Measurements from ENCODE around the gene IGFBP5. TPM values are rescaled to one million over a fixed set of nuclear protein-coding genes. Genes with fewer than 3 reads are reported as not detected.

The IGFBP5 gene
- total RNA-seq, 1 donor from 2014 or later = 150 TPM

DNA sequence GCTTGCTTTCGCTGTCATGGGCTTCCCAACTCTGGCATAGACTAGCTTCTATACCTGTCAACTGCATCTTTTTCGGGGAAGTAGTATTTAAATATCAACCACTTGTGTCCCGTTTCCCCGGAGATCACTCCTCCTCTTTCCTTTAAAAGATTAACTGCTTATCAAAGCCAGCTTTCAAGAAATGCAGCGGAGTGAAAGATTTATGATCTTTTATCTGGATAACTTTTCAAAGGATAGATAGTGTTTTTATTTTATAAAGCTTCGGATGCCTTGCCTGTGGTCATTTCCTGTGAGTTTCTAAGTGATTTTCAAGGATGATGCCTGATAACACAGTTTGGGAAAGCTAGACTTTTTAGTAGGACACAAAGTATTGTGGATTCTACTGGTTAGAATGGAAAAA lies 2.9 kb upstream of the IGFBP5 start:
- H3K27ac ChIP-seq = no peak overlapping the region
- H3K27me3 Mint-ChIP-seq (ENCODE audit: insufficient read depth, low read depth) = no peaks in the 10 kb centered on the region
- H3K79me2 ChIP-seq (ENCODE audit: low read depth) = peaks cover 17% of the 10 kb centered on the region

DNA sequence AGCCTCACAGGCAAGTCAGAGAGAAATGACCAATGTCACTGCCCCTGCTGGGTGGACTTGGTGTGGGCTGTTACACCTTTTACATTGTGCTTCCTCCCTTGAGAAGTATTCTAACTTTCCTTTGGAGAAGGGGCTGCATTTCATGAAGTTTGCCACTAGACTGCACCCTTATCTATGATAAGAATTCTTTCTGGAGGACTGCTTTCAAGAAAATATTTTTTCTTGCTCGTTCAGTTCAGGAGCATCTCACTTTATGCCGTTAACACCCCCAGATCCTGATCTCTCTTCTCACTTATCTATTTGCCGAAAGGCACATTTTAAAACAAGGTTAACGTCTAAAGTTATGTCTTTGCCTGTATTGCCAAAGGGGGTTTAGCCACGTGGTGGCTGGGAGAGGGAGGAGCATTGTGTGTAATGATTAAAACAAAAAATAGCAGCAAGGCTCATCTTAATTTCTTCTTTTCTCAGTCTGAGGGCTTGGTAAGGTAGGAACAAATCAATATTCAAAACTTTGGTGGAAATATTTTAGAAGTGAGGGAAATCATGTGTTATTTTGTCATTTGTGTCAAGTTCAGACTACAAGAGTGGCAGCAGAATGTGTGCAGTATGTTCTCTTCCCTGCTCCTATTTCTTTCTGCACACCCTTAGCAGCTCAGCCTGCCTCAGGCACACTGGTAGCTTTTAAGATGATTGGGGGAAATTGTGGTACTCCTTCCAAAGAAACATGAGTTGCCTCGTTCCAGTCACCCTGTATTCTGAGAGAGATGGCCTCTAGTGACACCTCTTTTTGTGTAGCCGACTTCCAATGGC lies 1.6 kb upstream of the IGFBP5 start:
- Histone ChIP-seq H3F3A (ENCODE audit: low read depth) (peaks cover 39% of the 10 kb centered on the region), H3K27ac (no peak overlapping the region), H2AFZ (replicated peaks) (no peak overlapping the region), H3K4me1 (peaks cover 33% of the 10 kb centered on the region), H3K27me3 (no peaks in the 10 kb centered on the region), H3K9ac (no peak overlapping the region), H4K20me1 (ENCODE audit: low read depth) (peaks cover 6% of the 10 kb centered on the region), H3K36me3 (no peaks in the 10 kb centered on the region), H3K9me3 (ENCODE audit: low read depth) (no peaks in the 10 kb centered on the region), H3K79me2 (ENCODE audit: low read depth) (peaks cover 26% of the 10 kb centered on the region), H3K4me3 (no peak overlapping the region), H3K4me2 (no peak overlapping the region)
- TF ChIP-seq EZH2 (IDR thresholded peaks at IDR 0.05) = no peak
- TF ChIP-seq, protein P1, sequence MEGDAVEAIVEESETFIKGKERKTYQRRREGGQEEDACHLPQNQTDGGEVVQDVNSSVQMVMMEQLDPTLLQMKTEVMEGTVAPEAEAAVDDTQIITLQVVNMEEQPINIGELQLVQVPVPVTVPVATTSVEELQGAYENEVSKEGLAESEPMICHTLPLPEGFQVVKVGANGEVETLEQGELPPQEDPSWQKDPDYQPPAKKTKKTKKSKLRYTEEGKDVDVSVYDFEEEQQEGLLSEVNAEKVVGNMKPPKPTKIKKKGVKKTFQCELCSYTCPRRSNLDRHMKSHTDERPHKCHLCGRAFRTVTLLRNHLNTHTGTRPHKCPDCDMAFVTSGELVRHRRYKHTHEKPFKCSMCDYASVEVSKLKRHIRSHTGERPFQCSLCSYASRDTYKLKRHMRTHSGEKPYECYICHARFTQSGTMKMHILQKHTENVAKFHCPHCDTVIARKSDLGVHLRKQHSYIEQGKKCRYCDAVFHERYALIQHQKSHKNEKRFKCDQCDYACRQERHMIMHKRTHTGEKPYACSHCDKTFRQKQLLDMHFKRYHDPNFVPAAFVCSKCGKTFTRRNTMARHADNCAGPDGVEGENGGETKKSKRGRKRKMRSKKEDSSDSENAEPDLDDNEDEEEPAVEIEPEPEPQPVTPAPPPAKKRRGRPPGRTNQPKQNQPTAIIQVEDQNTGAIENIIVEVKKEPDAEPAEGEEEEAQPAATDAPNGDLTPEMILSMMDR (IDR thresholded peaks at IDR 0.05) = peak; percentile 50
- Mint-ChIP-seq H3K36me3 (no peaks in the 10 kb centered on the region), H3K9me3 (no peaks in the 10 kb centered on the region), H3K27me3 (ENCODE audit: insufficient read depth, low read depth) (peaks cover 9% of the 10 kb centered on the region), H3K4me3 (no peak overlapping the region), H3K27ac (peak overlapping the region; percentile 51), H3K4me1 (peaks cover 37% of the 10 kb centered on the region)
- peak; percentile 36 for DNase-seq (ENCODE audit: low spot score)

More for the DNA sequence above, 2.9 kb upstream of the IGFBP5 start:
- H2AFZ ChIP-seq (replicated peaks) = no peak overlapping the region
- Mint-ChIP-seq H3K27ac (peak overlapping the region; percentile 11), H3K4me1 (peaks cover 34% of the 10 kb centered on the region), H3K9me3 (no peaks in the 10 kb centered on the region), H3K36me3 (no peaks in the 10 kb centered on the region), H3K4me3 (no peak overlapping the region)
- no peaks in the 10 kb centered on the region for H3K9me3 ChIP-seq (ENCODE audit: low read depth)
- H3K27me3 ChIP-seq = no peaks in the 10 kb centered on the region
- H3K36me3 ChIP-seq = no peaks in the 10 kb centered on the region
- no peak overlapping the region for H3K4me3 ChIP-seq
- H3K4me2 ChIP-seq = no peak overlapping the region
- no peaks in the 10 kb centered on the region for H4K20me1 ChIP-seq (ENCODE audit: low read depth)
- H3F3A ChIP-seq (ENCODE audit: low read depth) = peaks cover 31% of the 10 kb centered on the region
- H3K9ac ChIP-seq = no peak overlapping the region
- TF ChIP-seq, protein P1 (IDR thresholded peaks at IDR 0.05) = no peak
- TF ChIP-seq EZH2phosphoT487 (IDR thresholded peaks at IDR 0.05) (no peak), EZH2 (IDR thresholded peaks at IDR 0.05) (no peak)
- H3K4me1 ChIP-seq = peaks cover 33% of the 10 kb centered on the region
- no peak for DNase-seq (ENCODE audit: low spot score)

DNA sequence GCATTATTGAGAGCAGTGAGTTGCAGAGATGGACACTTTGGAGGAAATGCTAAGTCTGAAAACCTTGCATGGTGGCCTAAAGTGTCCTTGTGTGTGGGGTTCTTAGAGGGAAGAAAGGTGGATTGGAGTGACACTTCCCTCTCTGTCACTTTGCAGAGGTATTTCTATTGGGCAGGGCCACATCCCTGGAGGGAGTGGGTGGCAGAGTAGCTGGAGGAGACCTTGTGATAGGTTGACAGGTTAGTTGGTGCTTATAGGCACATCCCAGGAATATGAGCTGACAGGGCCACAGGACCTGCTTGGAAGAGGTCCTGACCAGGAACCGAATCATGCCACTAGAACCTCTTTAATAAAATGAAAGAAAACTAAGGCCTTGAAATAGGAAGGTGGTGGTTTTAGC lies 972 bp upstream of the IGFBP5 start:
- Histone ChIP-seq H4K20me1 (ENCODE audit: low read depth) (peaks cover 9% of the 10 kb centered on the region), H3K4me3 (no peak overlapping the region), H3K79me2 (ENCODE audit: low read depth) (peaks cover 32% of the 10 kb centered on the region), H3K36me3 (no peaks in the 10 kb centered on the region), H3K9me3 (ENCODE audit: low read depth) (no peaks in the 10 kb centered on the region), H3K4me2 (peak overlapping the region; percentile 96), H2AFZ (replicated peaks) (no peak overlapping the region), H3K4me1 (peaks cover 35% of the 10 kb centered on the region), H3K27me3 (no peaks in the 10 kb centered on the region), H3F3A (ENCODE audit: low read depth) (peaks cover 42% of the 10 kb centered on the region), H3K27ac (no peak overlapping the region), H3K9ac (no peak overlapping the region)
- peaks cover 12% of the 10 kb centered on the region for H3K27me3 Mint-ChIP-seq (ENCODE audit: insufficient read depth, low read depth)
- no peak for DNase-seq (ENCODE audit: low spot score)
- H3K27ac Mint-ChIP-seq = no peak overlapping the region
- TF ChIP-seq, protein P1 (IDR thresholded peaks at IDR 0.05) = no peak
- no peaks in the 10 kb centered on the region for H3K9me3 Mint-ChIP-seq
- H3K4me1 Mint-ChIP-seq = peaks cover 41% of the 10 kb centered on the region
- no peaks in the 10 kb centered on the region for H3K36me3 Mint-ChIP-seq
- peak overlapping the region; percentile 94 for H3K4me3 Mint-ChIP-seq
